ENCODE measurements around the gene OBSCN.

OBSCN gene

DNA sequence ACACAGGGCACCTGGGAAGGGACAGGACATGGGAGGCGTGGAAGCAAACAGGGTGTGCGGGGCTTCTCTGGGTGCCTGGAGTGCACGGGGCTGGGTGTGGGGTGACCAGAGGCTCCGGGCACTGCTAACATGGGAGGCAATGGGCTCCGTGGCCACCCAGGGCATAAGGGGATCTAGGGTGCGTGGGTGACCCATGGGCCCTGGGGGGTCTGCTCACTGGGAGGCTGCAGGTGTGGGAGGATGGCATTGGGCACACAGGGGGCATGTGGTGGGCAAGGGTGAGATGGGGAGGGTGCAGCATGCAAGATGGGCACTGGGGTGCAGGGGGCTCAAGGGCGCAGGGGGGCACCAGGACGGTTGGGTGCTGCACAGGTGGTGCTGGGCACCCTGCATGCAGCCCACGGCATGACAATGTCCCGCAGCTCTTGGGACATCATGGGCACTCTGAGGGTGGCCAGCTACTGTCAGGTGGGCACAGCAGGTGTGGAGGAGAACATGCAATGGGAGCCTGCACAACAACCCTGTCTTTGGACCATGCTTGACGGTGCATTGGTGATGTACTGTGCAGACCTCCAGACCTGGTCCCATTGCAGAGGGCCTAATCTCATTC lies 183.7 kb downstream of the OBSCN start:
- no peak for DNase-seq (ENCODE audit: low read depth)

- no peak for DNase-seq (ENCODE audit: low read depth)
Observed at GRCh38 chr1:228392111-228392936, 184.5 kb downstream of the OBSCN start.

GRCh38 chr1:228393268-228393701 lies 185.4 kb downstream of the OBSCN start:
- DNase-seq (ENCODE audit: low read depth), result no peak

DNA sequence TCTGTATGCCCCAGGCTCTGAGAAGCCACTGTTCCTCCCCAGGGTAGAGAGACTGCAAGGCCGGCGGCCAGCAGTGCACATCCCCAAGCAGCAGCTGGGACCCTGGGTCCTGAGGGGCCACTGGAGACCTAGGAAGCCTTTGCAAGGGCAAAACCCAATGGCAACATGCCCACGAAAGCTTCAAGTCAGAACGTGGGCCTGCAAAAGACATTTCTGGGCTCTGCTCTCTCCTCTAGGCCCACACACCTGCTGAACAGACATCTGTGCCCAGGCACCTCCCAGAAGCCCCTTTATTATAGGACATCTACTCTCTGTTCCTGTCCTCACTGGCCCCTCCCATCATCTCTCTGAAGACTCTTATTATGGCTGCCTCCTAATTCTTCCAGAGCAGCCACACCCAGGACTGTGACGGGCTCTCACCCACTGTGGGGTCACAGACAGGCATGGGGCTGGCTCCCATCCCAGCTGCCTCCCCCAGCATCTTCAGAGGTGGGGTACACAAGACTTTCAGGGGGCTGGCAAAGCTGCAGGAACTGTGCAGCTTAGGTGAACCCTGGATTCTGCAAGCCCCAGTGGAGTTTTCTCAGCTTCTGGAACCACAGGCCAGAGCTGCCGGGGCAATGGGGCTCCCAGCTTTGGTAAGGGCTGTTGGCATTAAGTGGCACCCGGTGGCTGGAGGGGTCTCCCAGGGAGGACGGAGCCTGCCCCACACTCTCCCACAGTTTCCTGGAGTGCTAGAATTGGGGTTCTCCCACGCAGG lies 186.1 kb downstream of the OBSCN start:
- no peak for DNase-seq (ENCODE audit: low read depth)

- DNase-seq (ENCODE audit: low read depth), result no peak
Observed at GRCh38 chr1:228394571-228395394, 186.9 kb downstream of the OBSCN start.

DNA sequence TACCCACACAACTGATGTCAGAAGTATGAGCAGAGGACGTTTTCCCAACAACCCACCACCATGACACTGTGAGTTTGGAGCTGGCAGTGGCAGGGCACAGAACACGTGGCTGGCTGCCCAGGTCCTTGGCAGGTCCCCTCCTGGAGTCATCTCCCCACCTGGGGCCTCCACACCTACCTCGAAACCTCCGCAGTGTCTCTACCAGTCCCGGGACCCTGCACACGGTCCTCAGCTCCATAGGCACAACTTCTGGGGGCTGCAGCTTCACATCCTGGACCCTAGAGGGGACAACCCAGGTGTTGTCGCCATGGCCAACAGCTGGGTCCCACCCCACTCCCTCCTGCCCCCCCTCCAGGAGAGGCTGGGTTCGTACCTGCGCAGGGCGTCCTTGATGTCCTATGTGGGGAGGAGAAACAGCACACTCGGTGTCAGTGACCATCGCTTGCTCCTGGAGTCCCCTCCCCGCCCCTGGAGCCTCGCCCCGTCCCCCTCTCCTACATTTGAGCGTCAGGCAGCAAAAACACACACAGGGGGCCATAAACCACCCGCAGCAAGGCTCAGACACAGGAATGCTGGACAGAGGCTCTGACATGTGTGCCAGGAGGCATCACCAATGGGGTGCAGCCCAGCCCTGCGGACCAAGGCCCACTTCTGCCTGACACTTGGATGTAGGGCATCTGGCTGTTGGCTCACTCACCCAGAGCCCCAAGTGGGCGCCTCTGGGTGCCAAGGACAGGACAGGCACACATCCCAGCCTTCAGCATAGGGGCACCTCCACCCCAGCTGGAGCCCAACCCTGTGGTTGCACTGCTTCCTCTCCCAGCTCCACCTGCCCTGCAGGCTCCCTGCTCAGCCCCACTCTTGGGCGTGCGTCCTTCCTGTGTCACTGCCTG lies 189.2 kb downstream of the OBSCN start:
- no peak for DNase-seq (ENCODE audit: low read depth)

- DNase-seq (ENCODE audit: low read depth), result no peak
Observed at GRCh38 chr1:228397966-228398365, 190.1 kb downstream of the OBSCN start.

DNA sequence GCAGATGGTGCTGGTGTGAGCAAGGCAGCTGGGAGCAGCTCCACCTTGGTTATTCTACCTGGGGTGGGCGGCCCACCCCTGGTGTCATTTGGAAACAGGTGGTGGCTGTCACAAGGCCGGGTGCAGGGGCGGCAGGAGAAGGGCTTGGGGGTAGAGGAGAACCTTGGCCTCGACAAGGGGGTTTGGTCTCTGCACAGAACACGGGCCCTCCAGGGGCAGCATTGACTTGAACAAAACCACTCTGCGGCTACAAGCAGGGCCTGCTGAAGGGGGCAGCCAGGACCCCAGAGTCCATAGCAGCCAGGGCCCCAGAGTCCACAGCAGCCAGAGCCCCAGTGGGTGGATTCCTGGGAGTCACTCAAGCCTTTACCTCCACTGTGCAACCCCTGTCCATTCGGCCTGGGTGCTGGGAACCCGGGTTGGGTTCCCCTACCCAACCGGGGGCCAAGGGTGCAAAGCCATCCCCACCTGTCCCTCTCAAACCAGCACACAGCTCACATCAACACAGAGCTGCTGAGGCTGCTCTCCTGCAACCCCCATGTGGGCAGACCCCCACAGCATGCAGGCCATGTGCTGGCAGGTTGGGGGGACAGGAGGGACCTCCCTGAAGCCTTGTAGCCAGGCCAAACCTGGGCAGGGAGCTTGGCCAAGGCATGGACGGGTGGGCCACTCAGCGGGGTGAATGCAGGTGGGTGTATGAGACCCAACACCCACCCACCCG lies 191.1 kb downstream of the OBSCN start:
- no peak for DNase-seq (ENCODE audit: low read depth)

DNA sequence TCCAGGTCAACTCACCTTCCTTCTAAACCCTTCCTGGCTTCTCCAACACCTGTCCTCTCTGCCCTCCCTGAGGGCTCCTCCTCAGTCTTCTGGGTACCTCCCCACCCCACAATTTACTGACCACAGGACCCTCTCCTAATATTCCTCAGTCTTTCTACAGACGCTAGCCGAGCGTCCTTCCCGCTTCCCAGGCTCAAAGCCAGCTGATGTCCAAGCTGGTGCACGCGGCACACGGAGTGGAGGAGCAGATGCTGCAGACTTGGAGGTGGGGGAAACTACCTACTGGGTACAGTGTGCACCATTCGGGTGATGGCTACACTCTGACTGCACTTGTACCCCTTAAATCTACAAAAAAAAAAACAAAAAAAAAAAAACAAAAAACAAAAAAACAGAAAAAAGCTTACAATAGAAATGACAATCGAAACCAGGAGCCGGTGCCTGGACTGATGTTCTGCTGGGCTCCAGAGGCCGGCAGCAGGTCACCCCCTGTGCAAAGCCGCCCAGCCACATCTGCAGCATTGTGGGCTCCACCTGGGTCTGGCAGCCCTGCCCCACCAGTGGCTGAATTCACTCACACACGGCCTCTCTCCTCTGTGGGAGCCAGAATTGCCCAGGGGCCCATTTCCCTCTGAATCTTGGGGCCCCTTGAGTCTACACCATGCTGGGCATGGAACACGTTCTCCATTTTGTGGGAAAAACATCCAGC lies 191.8 kb downstream of the OBSCN start:
- DNase-seq (ENCODE audit: low read depth), result no peak

- no peak for DNase-seq (ENCODE audit: low read depth)
Observed at GRCh38 chr1:228400237-228400651, 192.4 kb downstream of the OBSCN start.

DNA sequence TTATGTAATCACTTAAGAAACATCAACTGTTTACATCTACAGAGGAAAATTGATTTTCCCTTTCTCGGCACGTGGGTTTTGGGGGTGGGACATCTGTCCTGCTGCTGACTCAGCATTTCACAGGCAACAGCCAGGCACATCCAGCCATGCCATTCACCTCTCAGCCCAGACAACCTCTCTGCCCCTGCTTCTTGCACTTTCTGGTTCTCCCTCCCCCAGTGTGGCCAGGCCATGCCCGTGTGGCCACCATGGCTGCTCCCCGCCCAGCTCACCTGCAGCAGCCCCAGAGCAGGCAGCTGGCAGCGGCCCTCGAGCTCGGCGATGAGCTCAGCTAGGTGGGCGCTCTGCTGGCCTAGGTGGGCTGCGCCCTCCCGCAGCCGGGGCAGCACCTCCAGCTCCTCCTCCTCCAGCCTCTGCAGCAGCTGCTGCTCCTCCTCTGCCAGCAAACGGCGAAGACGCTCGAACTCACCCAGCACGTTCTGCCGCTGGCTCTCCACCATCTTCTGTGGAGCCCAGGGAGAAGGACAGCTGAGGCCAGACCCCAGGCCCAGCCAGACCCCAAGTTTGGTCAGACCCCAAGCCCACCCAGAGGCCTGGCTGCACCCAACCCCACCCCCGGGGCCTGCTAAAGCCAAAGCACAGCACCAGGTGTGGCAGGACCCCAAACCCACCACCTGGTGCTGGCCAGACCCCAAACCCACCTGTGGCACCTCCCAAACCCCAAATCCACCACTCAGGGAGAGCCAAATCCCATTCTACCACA lies 193.0 kb downstream of the OBSCN start:
- DNase-seq (ENCODE audit: low read depth), result no peak

GRCh38 chr1:228401782-228402640 lies 194.2 kb downstream of the OBSCN start:
- DNase-seq (ENCODE audit: low read depth), result no peak

GRCh38 chr1:228402641-228403025 lies 194.8 kb downstream of the OBSCN start:
- no peak for DNase-seq (ENCODE audit: low read depth)

GRCh38 chr1:228403231-228403631 lies 195.4 kb downstream of the OBSCN start:
- no peak for DNase-seq (ENCODE audit: low read depth)

DNA sequence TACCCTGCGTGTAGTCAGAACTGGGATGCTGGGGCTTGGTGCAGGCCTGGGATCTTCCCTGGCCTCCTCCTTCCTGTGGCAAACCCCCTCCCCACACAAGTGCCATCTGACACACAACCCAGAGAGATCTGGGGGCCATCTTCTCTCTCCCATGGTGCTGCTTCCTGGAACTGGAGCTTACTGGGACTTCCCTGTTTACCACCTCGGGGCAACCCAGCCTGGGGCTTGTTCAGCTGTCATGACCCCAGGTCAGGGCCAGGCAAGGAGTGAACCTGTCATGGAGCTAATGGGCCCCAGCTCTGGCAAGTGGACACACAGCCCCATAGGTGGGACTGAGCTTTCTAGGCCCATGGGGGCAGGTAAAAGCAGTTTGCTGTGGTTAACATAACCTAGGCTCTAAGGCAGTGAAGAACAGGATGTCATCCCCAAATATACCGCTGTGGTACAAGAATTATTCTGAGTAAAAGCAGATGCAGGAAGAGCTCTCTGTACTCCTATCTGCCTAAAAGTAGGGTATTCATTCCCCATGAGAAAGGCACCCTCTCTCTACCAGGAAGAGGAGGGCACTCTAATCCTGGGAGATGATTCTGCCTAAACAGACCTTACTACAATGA lies 196.4 kb downstream of the OBSCN start:
- no peak for DNase-seq (ENCODE audit: low read depth)

DNA sequence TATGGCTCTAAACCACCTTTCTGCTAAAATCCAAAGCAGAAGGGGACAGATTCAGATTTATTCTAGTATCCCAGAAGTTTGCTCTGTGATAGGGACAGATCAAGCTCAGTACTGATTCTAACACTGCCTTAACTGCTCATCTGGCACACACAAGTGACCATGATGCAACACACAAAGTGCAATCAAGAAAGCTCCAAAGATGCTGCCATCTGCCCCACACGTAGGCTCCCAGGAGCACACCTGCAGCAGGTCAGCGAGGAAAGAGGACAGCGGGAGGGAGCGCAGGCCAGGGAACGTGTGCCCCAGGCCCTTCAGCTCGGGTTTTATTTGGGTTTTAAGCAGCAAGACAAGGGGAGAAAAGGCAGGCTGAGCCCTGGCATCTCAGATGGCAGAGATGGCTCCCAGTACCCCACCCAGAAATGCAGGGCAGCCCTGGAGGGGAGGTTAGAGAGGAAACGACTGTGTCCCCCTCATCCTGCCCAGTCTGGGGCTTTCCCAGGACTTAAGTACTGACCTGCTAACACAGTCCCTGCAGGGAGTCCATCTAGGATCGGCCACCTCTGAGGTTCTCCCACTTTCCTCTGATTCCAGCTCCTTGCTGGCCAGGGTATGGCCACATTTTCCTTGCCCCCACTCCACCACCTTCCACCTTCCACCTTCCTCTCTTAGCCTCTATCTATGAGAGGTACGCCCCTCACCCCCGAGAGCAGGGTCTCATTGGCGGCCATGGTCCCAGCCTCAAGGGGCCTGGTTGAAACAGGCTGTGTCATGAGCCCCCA lies 197.5 kb downstream of the OBSCN start:
- DNase-seq (ENCODE audit: low read depth), result no peak

- no peak for DNase-seq (ENCODE audit: low read depth)
Observed at GRCh38 chr1:228405979-228406228, 198.1 kb downstream of the OBSCN start.

Measured in activated T-helper 9 cell treated with anti-CD3 and anti-CD28 coated beads, Interleukin-2, amount 50 U/mL, for 16 hours (primary cell).